NCI-H510A treated with DMSO at 0.1 percent for 48 hours (cell line): ENCODE measurements around the gene VAV2.
"Not testable (repeated sequence)": the region's sequence is repeated elsewhere in the genome, so short reads cannot be mapped to it uniquely, and the experiment has no call there.

Source experiments
- DNase-seq: peaks from one replicate; lab custom pipeline; 2025; lab: John Stamatoyannopoulos, UW

The VAV2 gene

GRCh38 chr9:133995012-133995896 lies 3.1 kb upstream of the VAV2 start:
- DNase-seq, result no peak

GRCh38 chr9:133994353-133995011 lies 2.4 kb upstream of the VAV2 start:
- peak; percentile 47 for DNase-seq

- no peak for DNase-seq
Measured at GRCh38 chr9:133993635-133994253, 1.6 kb upstream of the VAV2 start.

GRCh38 chr9:133992780-133993634 lies 883 bp upstream of the VAV2 start:
- DNase-seq, result peak; percentile 79

- DNase-seq, result no peak
Measured at GRCh38 chr9:133991214-133991921, 756 bp downstream of the VAV2 start.

GRCh38 chr9:133990366-133991213 lies 1.5 kb downstream of the VAV2 start:
- no peak for DNase-seq

- no peak for DNase-seq
Measured at GRCh38 chr9:133989625-133990365, 2.3 kb downstream of the VAV2 start.

GRCh38 chr9:133988771-133989170 lies 3.4 kb downstream of the VAV2 start:
- not testable (repeated sequence) for DNase-seq

GRCh38 chr9:133987946-133988665 lies 4.0 kb downstream of the VAV2 start:
- no peak for DNase-seq

GRCh38 chr9:133987446-133987788 lies 4.7 kb downstream of the VAV2 start:
- DNase-seq, result no peak

GRCh38 chr9:133986774-133987445 lies 5.2 kb downstream of the VAV2 start:
- DNase-seq, result no peak

- no peak for DNase-seq
Measured at GRCh38 chr9:133986061-133986460, 6.1 kb downstream of the VAV2 start.

GRCh38 chr9:133982971-133983720 lies 9.0 kb downstream of the VAV2 start:
- DNase-seq, result no peak

GRCh38 chr9:133981958-133982681 lies 10.0 kb downstream of the VAV2 start:
- DNase-seq, result no peak

- no peak for DNase-seq
Measured at GRCh38 chr9:133981589-133981957, 10.6 kb downstream of the VAV2 start.

- peak; percentile 47 for DNase-seq
Measured at GRCh38 chr9:133980864-133981588, 11.1 kb downstream of the VAV2 start.
